ENCODE results near the gene COX19. TPM values are rescaled to one million over a fixed set of nuclear protein-coding genes. Genes with fewer than 3 reads are reported as not detected.

COX19 gene
- total and polyA plus RNA-seq, 2 of the 13 experiments (the other 11 are each of a cell fraction or from before 2014, with no cell fraction given) = 11.5 to 21.7 TPM

GRCh38 chr7:992709-993607 is 17.6 kb upstream of the COX19 start (continued):
- TF ChIP-seq ZNF567 (CRISPR knock-in tag; IDR thresholded peaks at IDR 0.05; ENCODE audit: borderline replicate concordance) = peak; percentile 97
- 0 out of 2 replicates have a peak, but pooled peaks have one; percentile 11 for TF ChIP-seq ZNF337 (CRISPR knock-in tag; IDR thresholded peaks at IDR 0.05; ENCODE audit: borderline replicate concordance, low read depth)
- peak; percentile 80 for TF ChIP-seq SALL2 (CRISPR knock-in tag; IDR thresholded peaks at IDR 0.05)
- 0 out of 2 replicates have a peak, but pooled peaks have one; percentile 48 for TF ChIP-seq ZSCAN30 (CRISPR knock-in tag; IDR thresholded peaks at IDR 0.05)
- peak; percentile 77; the same call in 1 of the 2 replicates for TF ChIP-seq ZNF710 (CRISPR knock-in tag; IDR thresholded peaks at IDR 0.05; ENCODE audit: borderline replicate concordance)
- TF ChIP-seq SNRNP70 (IDR thresholded peaks at IDR 0.05; ENCODE audit: low read depth, low read length) = no peak
- peak in 1 of 2 experiments; percentile 60; a peak in 2 of 4 replicates for TF ChIP-seq EP300 (IDR thresholded peaks at IDR 0.05; ENCODE audit: low read depth in 2 of 2, low read length in 2 of 2)
- TF ChIP-seq EP300 (CRISPR knock-in tag; IDR thresholded peaks at IDR 0.05; ENCODE audit: borderline replicate concordance) = no peak
- TF ChIP-seq ZNF619 (CRISPR knock-in tag; IDR thresholded peaks at IDR 0.05) = peak; percentile 46; the same call in 1 of the 2 replicates
- TF ChIP-seq MEIS1 (CRISPR knock-in tag; IDR thresholded peaks at IDR 0.05; ENCODE audit: borderline replicate concordance) = peak; percentile 87; the same call in 1 of the 2 replicates
- TF ChIP-seq FOXM1 (CRISPR knock-in tag; IDR thresholded peaks at IDR 0.05) = no peak
- peak; percentile 30; the same call in 1 of the 2 replicates for TF ChIP-seq CHD2 (IDR thresholded peaks at IDR 0.05; ENCODE audit: low read depth, low read length)
- no peak for TF ChIP-seq ZNF20 (CRISPR knock-in tag; IDR thresholded peaks at IDR 0.05)
- TF ChIP-seq ZNF160 (CRISPR knock-in tag; IDR thresholded peaks at IDR 0.05) = no peak
- TF ChIP-seq TSC22D2 (CRISPR knock-in tag; IDR thresholded peaks at IDR 0.05; ENCODE audit: borderline replicate concordance) = peak; percentile 84; the same call in 1 of the 2 replicates
- TF ChIP-seq ZSCAN12 (CRISPR knock-in tag; IDR thresholded peaks at IDR 0.05) = no peak
- TF ChIP-seq ESRRA (CRISPR knock-in tag; IDR thresholded peaks at IDR 0.05; ENCODE audit: low read depth) = peak; percentile 60
- peak; percentile 80 for TF ChIP-seq NR2F2 (IDR thresholded peaks at IDR 0.05; ENCODE audit: borderline replicate concordance, low read depth)
- TF ChIP-seq DMTF1 (CRISPR knock-in tag; IDR thresholded peaks at IDR 0.05) = 0 out of 2 replicates have a peak, but pooled peaks have one; percentile 65
- peak in 1 of 2 experiments; percentile 53; a peak in 2 of 4 replicates for TF ChIP-seq POLR2A (IDR thresholded peaks at IDR 0.05; ENCODE audit: insufficient read depth in 1 of 2, low read depth in 2 of 2, low read length in 2 of 2)
- peak; percentile 79 for TF ChIP-seq ZNF770 (CRISPR knock-in tag; IDR thresholded peaks at IDR 0.05)
- TF ChIP-seq NFYB (CRISPR knock-in tag; IDR thresholded peaks at IDR 0.05) = peak; percentile 28
- TF ChIP-seq HDAC1 (CRISPR knock-in tag; IDR thresholded peaks at IDR 0.05) = peak; percentile 88
- TF ChIP-seq XBP1 (CRISPR knock-in tag; IDR thresholded peaks at IDR 0.05) = no peak
